ENCODE measurements around the gene NDUFS8.
A peak's percentile ranks its signal among the peaks of the same experiment; 100 is the strongest.

The NDUFS8 gene

GRCh38 chr11:68035266-68035876 lies 4.9 kb downstream of the NDUFS8 start:
- no peak overlapping the region for H3K9ac ChIP-seq (ENCODE audit: low read depth, low read length)
- H3K36me3 ChIP-seq (ENCODE audit: insufficient read depth, low read length): peaks cover 24% of the 10 kb centered on the region
- H3K4me1 ChIP-seq (ENCODE audit: control insufficient read depth, insufficient read depth, low read length): peaks cover 48% of the 10 kb centered on the region

GRCh38 chr11:68036141-68036716 lies 5.7 kb downstream of the NDUFS8 start:
- Histone ChIP-seq H3K4me2 (ENCODE audit: low read length) (no peak overlapping the region), H3K4me3 (ENCODE audit: low read length) (no peak overlapping the region), H3K9ac (ENCODE audit: low read depth, low read length) (no peak overlapping the region), H3K36me3 (ENCODE audit: insufficient read depth, low read length) (peaks cover 27% of the 10 kb centered on the region), H3K9me3 (replicated peaks; ENCODE audit: low read length) (no peaks in the 10 kb centered on the region), H3K4me1 (ENCODE audit: control insufficient read depth, insufficient read depth, low read length) (peaks cover 56% of the 10 kb centered on the region), H3K27me3 (ENCODE audit: control insufficient read depth, insufficient read depth, low read length) (no peaks in the 10 kb centered on the region)

More at GRCh38 chr11:68035266-68035876, 4.9 kb downstream of the NDUFS8 start:
- Histone ChIP-seq H3K9me3 (replicated peaks; ENCODE audit: low read length) (no peaks in the 10 kb centered on the region), H3K4me3 (ENCODE audit: low read length) (no peak overlapping the region), H3K4me2 (ENCODE audit: low read length) (no peak overlapping the region), H3K27me3 (ENCODE audit: control insufficient read depth, insufficient read depth, low read length) (no peaks in the 10 kb centered on the region)

- H3K4me2 ChIP-seq (ENCODE audit: low read length): no peak overlapping the region
- no peaks in the 10 kb centered on the region for H3K9me3 ChIP-seq (replicated peaks; ENCODE audit: low read length)
- H3K9ac ChIP-seq (ENCODE audit: low read depth, low read length): no peak overlapping the region
- no peak overlapping the region for H3K4me3 ChIP-seq (ENCODE audit: low read length)
- H3K36me3 ChIP-seq (ENCODE audit: insufficient read depth, low read length): peaks cover 27% of the 10 kb centered on the region
- H3K4me1 ChIP-seq (ENCODE audit: control insufficient read depth, insufficient read depth, low read length): peaks cover 56% of the 10 kb centered on the region
- no peaks in the 10 kb centered on the region for H3K27me3 ChIP-seq (ENCODE audit: control insufficient read depth, insufficient read depth, low read length)
These were observed 6.3 kb downstream of the NDUFS8 start for GRCh38 chr11:68036717-68037239.

GRCh38 chr11:68037411-68038225 lies 7.1 kb downstream of the NDUFS8 start:
- Histone ChIP-seq H3K27me3 (ENCODE audit: control insufficient read depth, insufficient read depth, low read length) (no peaks in the 10 kb centered on the region), H3K36me3 (ENCODE audit: insufficient read depth, low read length) (peaks cover 20% of the 10 kb centered on the region), H3K9me3 (replicated peaks; ENCODE audit: low read length) (no peaks in the 10 kb centered on the region), H3K9ac (ENCODE audit: low read depth, low read length) (peak overlapping the region; percentile 89), H3K4me1 (ENCODE audit: control insufficient read depth, insufficient read depth, low read length) (peaks cover 49% of the 10 kb centered on the region), H3K4me2 (ENCODE audit: low read length) (peak overlapping the region; percentile 90), H3K4me3 (ENCODE audit: low read length) (peak overlapping the region; percentile 91)

- peak overlapping the region; percentile 91 for H3K4me3 ChIP-seq (ENCODE audit: low read length)
- H3K36me3 ChIP-seq (ENCODE audit: insufficient read depth, low read length): peaks cover 23% of the 10 kb centered on the region
- no peaks in the 10 kb centered on the region for H3K27me3 ChIP-seq (ENCODE audit: control insufficient read depth, insufficient read depth, low read length)
- peaks cover 56% of the 10 kb centered on the region for H3K4me1 ChIP-seq (ENCODE audit: control insufficient read depth, insufficient read depth, low read length)
- peak overlapping the region; percentile 90 for H3K4me2 ChIP-seq (ENCODE audit: low read length)
- no peaks in the 10 kb centered on the region for H3K9me3 ChIP-seq (replicated peaks; ENCODE audit: low read length)
- peak overlapping the region; percentile 89 for H3K9ac ChIP-seq (ENCODE audit: low read depth, low read length)
These were observed 7.8 kb downstream of the NDUFS8 start for GRCh38 chr11:68038226-68038717.

GRCh38 chr11:68038718-68039525 lies 8.4 kb downstream of the NDUFS8 start, which contains the start of gene TCIRG1:
Gene TCIRG1, plus strand, starts transcription at chr11:68039025. Its CDS starts 2,247 bp downstream, at chr11:68041272.
- peaks cover 53% of the 10 kb centered on the region for H3K4me1 ChIP-seq (ENCODE audit: control insufficient read depth, insufficient read depth, low read length)
- H3K9ac ChIP-seq (ENCODE audit: low read depth, low read length): peak within 1 kb of the TSS; percentile 89
- H3K36me3 ChIP-seq (ENCODE audit: insufficient read depth, low read length): peaks cover 17% of the 10 kb centered on the region

GRCh38 chr11:68039526-68040086 lies 9.1 kb downstream of the NDUFS8 start:
- Histone ChIP-seq H3K4me3 (ENCODE audit: low read length) (peak overlapping the region; percentile 91), H3K27me3 (ENCODE audit: control insufficient read depth, insufficient read depth, low read length) (no peaks in the 10 kb centered on the region), H3K36me3 (ENCODE audit: insufficient read depth, low read length) (peaks cover 18% of the 10 kb centered on the region), H3K9me3 (replicated peaks; ENCODE audit: low read length) (no peaks in the 10 kb centered on the region), H3K4me2 (ENCODE audit: low read length) (peak overlapping the region; percentile 90), H3K4me1 (ENCODE audit: control insufficient read depth, insufficient read depth, low read length) (peaks cover 52% of the 10 kb centered on the region), H3K9ac (ENCODE audit: low read depth, low read length) (peak overlapping the region; percentile 89)

More at GRCh38 chr11:68038718-68039525, 8.4 kb downstream of the NDUFS8 start, which contains the start of gene TCIRG1:
- Histone ChIP-seq H3K4me3 (ENCODE audit: low read length) (peak within 1 kb of the TSS; percentile 91), H3K9me3 (replicated peaks; ENCODE audit: low read length) (no peaks in the 10 kb centered on the region), H3K4me2 (ENCODE audit: low read length) (peak within 1 kb of the TSS; percentile 90), H3K27me3 (ENCODE audit: control insufficient read depth, insufficient read depth, low read length) (no peaks in the 10 kb centered on the region)

GRCh38 chr11:68040101-68040956 lies 9.8 kb downstream of the NDUFS8 start:
- H3K4me3 ChIP-seq (ENCODE audit: low read length): peak overlapping the region; percentile 91
- peaks cover 52% of the 10 kb centered on the region for H3K4me1 ChIP-seq (ENCODE audit: control insufficient read depth, insufficient read depth, low read length)
- H3K27me3 ChIP-seq (ENCODE audit: control insufficient read depth, insufficient read depth, low read length): no peaks in the 10 kb centered on the region
- no peaks in the 10 kb centered on the region for H3K9me3 ChIP-seq (replicated peaks; ENCODE audit: low read length)
- peak overlapping the region; percentile 90 for H3K4me2 ChIP-seq (ENCODE audit: low read length)
- H3K36me3 ChIP-seq (ENCODE audit: insufficient read depth, low read length): peaks cover 26% of the 10 kb centered on the region
- H3K9ac ChIP-seq (ENCODE audit: low read depth, low read length): peak overlapping the region; percentile 89

DNA sequence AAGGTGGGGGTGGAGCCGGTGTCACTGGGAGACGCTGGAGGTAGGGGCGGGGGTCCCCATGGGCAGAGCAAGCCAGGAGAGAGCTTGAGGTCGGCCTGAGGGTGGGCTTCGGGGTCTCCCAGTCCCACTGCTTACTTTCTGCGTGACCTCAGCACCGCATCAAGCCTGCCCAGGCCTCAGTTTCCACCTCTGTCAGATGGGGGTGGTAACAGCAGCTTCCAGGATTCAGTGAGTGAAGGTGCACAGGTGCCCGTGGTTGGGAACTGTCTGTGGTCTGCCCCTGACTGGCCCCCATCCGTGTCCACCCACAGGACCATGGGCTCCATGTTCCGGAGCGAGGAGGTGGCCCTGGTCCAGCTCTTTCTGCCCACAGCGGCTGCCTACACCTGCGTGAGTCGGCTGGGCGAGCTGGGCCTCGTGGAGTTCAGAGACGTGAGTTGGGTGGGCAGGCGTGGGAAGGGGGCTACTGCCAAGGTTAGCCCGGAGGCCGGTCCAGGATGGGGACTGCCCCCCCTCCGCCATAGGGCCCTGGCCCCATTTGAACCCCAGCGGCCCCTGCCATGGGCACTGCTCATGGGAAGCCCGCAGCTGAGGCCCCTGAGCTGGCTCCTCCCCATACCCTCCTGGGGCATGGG lies 10.6 kb downstream of the NDUFS8 start:
- H3K4me2 ChIP-seq (ENCODE audit: low read length): peak overlapping the region; percentile 90
- H3K4me3 ChIP-seq (ENCODE audit: low read length): peak overlapping the region; percentile 91
- no peaks in the 10 kb centered on the region for H3K27me3 ChIP-seq (ENCODE audit: control insufficient read depth, insufficient read depth, low read length)
- no peaks in the 10 kb centered on the region for H3K9me3 ChIP-seq (replicated peaks; ENCODE audit: low read length)
- H3K36me3 ChIP-seq (ENCODE audit: insufficient read depth, low read length): peaks cover 30% of the 10 kb centered on the region
- H3K9ac ChIP-seq (ENCODE audit: low read depth, low read length): peak overlapping the region; percentile 89
- peaks cover 52% of the 10 kb centered on the region for H3K4me1 ChIP-seq (ENCODE audit: control insufficient read depth, insufficient read depth, low read length)

Measured in skeletal muscle satellite cell (primary cell).